Thyroid gland (tissue), 4 donors: ENCODE measurements around the gene AGO4.

Experiments used
- POLR2A ChIP-seq, 2 donors: fragments of 450-650 bp; IDR thresholded peaks; one replicate each; pipeline ENCODE4 v1.6.1; 2017; ENCODE audit warnings: antibody characterized with exemption in 2 of 2, mild to moderate bottlenecking in 2 of 2, moderate library complexity in 1 of 2
- TF ChIP-seq, protein P1 (sequence below), 6 experiments: fragments of 200-600 bp in 3 of 6; fragments of 450-650 bp in 3 of 6; sonication (generic) in 3 of 6; IDR thresholded peaks; one replicate each; pipeline ENCODE4 v1.5.1; 2016 to 2019; ENCODE audit warnings: antibody characterized with exemption in 6 of 6, mild to moderate bottlenecking in 2 of 6, inconsistent platforms in 1 of 6, moderate library complexity in 1 of 6

DNA sequence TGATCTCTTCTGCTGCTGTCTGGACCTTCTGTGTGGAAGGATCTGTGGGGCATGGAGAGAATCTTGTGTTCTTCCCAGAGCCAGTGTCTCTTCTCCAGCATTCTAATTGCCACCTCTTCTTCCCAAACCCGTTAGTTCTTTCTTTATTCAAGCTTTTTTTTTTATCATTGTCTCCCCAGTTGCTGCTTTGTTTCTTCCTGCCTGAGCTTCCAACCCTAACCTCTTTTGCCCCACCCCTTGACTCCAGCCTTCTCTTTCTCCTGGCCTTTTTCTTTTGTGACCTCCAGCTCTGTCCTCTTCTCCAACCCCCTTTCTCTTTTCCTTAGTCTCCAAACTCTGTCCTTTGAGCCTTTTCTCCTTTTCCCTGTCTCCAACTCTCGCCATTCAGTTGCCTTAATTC, 79.7 kb downstream of the AGO4 start:
- TF ChIP-seq, protein P1, sequence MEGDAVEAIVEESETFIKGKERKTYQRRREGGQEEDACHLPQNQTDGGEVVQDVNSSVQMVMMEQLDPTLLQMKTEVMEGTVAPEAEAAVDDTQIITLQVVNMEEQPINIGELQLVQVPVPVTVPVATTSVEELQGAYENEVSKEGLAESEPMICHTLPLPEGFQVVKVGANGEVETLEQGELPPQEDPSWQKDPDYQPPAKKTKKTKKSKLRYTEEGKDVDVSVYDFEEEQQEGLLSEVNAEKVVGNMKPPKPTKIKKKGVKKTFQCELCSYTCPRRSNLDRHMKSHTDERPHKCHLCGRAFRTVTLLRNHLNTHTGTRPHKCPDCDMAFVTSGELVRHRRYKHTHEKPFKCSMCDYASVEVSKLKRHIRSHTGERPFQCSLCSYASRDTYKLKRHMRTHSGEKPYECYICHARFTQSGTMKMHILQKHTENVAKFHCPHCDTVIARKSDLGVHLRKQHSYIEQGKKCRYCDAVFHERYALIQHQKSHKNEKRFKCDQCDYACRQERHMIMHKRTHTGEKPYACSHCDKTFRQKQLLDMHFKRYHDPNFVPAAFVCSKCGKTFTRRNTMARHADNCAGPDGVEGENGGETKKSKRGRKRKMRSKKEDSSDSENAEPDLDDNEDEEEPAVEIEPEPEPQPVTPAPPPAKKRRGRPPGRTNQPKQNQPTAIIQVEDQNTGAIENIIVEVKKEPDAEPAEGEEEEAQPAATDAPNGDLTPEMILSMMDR (IDR thresholded peaks at IDR 0.05), result no peak
- TF ChIP-seq POLR2A (IDR thresholded peaks at IDR 0.05), result no peak
